SHP77 treated with DMSO at 0.1 percent for 48 hours (cell line): Measurements from ENCODE around the gene ADAMTS14.

Experiments
- DNase-seq: peaks from one replicate; lab custom pipeline; 2025; lab: John Stamatoyannopoulos, UW

ADAMTS14 gene

DNA sequence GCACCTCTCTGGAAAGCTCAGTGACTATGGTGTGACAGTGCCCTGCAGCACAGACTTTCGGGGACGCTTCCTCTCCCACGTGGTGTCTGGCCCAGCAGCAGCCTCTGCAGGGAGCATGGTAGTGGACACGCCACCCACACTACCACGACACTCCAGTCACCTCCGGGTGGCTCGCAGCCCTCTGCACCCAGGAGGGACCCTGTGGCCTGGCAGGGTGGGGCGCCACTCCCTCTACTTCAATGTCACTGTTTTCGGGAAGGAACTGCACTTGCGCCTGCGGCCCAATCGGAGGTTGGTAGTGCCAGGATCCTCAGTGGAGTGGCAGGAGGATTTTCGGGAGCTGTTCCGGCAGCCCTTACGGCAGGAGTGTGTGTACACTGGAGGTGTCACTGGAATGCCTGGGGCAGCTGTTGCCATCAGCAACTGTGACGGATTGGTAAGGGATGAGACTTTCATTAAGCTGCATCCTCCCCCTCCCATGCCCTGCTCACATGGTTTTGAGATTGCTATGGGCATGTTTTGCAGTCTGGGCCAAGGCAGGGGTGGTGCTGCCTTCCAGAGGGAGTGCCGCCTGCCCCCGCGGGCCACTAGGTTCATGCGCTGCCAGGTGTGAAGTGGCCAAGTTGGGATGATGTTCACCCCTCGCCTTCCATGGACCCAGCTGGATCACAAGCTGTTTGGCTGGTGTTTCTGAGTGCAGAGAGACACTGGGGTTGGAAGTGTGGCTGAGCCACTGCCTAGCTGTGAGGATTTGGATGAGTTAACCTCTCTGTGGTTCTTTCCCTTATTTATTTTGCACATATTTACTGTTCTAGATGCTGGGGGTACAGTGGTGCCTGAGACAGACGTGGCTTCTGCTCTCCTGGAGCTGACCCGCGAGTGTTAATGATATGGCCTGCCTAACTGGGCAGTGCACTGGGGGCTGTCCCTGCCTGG lies 2.5 kb downstream of the ADAMTS14 start:
- DNase-seq: no peak

DNA sequence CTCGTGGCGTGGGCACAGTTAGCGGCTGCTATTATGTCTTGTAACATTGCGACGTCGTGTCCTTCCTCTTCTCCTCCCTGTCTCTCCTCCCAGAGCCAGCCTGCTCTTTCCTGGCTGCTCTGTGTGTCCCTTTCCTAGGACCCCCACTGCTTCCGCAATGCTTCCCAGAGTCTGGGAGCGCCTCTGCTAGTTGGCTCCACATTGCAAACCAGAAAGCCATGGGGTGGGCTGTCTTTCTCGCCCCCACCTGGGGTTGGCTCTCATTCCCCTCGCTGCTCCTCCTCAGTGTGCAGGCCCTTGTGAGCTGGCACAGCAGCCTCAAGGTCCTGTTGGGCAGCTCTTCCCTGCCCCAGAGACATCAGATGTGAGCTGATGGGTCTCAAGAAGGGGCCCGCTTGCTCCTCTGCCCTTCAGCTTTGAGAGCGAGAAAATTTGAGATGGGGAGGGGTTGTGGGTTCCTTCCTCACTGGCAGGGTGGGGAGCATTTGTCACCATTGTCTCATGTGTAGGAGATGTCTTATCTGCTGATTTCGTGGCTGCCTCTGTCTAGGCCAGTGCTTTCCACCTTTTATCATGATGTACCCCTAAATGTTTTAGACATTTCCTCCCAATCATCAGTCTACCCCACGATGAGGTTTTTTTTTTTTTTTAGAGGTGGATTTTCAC lies 3.3 kb downstream of the ADAMTS14 start:
- DNase-seq: no peak

DNA sequence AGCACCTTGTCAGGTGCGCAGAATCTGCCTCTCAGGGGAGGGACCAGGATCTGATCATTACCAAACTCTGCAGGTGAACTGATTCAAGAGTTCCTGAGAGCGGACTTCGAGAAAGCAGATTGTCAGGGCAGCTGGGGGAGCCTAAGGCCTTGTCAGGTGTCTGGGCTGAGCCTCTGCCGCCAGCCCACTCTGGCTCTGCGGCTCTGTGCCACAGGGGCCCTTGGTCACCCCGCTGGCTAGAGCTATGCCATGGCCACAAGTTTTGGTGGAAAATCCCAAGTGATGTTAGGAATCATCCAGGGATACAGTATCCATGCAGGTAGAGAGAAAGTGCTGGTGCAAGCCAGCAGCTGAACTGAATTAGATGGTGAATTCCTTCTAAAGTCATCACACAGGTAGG lies 4.2 kb downstream of the ADAMTS14 start:
- no peak for DNase-seq

DNA sequence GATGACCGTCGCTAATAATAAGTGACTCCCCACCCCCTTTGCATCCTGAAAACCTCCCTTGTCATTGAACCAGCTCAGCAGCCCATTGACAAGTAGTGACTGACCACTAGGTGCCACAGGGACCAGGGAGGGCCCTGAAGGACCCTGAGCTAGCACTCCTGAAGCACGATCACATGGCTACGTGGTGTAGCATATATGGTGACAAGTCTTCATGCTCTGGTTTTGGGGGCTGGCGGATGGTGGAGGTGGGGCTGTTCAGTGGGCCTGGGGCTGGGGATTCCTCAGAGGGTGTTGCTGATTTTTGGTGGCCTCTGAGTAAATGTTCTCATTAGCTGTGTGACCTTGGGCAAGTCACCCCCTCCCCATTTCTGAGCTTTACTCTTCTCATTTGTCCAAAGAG lies 4.7 kb downstream of the ADAMTS14 start:
- DNase-seq: no peak

DNA sequence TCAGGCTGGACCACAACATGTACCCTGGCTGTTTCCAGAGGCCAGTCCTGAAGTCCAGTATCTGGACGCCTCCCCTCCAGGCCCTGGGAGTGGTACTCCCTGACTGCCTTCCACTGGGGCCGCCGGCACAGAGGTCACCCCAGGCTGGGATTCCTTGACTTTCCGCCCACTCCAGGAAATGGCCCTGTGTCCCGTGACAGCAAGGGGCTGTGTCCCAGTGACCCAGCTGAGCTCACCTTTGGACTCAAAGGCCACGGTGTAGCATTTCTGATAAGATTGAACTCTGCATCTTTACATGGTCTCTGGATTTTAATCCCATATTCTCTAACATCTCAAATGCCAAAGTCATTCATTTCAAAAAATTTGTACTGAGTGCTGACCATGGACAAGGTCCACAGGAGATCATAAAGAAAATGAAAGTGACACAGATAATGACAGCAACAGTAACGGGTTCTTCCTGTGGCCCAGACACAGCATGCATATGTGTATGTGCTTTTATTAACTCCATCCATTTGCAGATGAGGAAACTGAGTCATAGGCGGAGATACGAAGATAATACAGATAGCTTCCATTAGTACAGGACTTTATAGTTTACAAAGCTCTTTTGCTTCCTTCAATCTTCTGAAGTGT lies 5.4 kb downstream of the ADAMTS14 start:
- no peak for DNase-seq

DNA sequence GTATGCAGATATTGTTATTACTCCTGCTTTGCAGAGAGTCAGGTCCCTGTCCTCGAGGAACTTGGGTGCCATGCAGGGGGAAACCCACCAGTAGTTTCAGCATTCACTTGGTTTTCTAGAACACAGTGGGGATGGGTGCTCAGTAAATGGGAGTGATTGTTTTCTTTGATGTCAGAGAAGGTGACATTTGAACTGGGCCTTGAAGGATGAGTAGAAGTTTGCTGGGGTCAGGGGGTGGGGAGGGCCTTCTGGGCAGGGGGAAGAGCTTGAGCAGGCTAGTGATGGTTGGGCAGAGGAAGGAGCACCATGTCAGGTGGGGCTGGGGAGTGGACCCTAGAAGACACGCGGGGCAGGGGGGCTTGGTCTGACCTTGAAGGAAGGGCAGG lies 5.9 kb downstream of the ADAMTS14 start:
- DNase-seq: no peak

DNA sequence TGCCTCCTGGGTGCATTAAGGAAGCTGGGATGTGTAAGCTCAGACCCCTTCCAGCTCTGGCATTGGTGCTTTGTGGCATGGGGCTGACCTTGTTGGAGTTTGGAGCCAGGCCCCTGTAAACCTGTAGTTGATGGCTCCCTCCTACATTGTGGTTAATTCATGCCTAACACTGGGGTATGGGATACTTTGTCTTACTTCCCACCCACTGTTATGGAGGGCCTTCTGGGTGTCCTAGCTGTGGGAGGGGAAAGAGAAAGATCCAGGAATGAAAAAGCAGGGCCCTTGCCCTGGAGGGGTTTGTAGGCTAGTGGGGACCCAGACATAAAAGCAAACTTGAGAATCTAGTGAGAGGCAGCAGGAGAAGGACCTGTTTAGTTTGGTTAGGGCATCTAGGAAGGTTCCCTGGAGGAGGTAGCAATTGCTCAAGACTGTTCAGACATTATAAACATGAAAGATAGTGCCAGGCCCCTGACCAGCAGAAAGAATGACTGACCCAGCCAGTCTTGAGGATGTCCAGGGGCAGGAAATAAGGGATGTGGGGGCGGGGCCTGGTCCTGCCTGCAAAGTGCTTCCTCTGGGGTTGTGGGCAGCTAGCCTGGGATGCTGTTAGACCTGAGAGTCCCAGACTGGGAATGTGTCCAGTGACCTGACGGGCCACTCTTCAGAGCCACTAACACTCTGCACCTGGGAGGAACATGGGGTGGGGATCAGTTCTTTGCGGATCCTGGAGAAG lies 6.6 kb downstream of the ADAMTS14 start:
- no peak for DNase-seq

DNA sequence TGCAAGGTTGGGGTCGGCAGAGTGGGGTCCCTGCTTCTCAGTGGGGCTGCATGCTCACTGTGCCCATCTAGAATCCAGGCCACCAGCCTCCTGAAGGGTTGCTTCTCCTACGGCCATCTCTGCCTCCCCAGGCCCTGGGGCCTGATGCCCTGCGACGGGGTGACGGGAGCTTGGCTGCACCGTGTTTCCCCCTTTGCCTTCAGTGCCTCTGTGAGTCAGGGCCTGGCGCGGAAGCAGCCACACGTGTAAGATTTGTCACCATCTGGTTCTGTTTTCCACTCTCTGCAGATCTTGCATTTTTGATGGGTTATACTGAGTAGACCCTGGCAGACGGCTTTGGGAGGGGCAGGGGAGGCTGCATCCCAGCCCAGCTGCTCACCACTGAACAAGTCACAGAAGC lies 7.2 kb downstream of the ADAMTS14 start:
- DNase-seq: no peak

DNA sequence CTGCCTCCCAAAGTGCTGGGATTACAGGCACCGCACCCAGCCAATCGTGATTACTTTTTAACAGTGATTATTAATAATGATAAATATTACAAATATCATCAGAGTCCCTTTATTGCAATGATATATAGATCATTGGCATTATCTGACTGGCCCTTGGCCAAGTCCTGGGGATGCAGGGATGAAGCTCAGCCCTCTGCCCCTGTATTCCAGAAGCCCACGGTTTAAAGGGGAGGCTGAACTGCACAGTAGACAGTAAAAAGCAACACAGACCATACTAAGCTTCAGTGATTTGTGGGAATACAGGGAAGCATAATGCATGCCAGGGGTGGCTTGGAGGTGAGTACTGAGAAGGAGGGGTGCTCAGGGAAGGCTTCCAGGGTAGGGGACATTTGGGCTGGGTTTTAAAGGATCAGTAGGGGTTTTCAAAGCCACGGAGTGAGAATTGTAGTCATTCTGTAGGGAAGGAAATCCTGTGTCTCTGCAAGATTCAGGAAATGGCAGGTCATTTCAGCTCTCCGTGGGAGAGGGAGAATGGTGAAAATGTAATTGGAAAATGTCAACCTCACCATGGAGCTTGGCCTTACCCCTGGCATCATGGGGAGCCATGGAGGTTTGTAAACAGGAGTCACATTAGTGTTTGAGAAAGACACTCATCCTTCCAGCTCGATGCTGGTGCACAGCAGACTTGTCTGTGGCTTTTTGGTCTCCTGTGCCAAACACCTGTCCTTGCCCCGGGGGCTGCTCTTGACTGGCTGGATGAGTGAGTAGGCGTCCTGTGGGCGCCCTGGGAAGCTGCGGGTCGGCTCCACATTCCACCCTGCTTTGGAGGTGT lies 8.8 kb downstream of the ADAMTS14 start:
- DNase-seq: no peak

DNA sequence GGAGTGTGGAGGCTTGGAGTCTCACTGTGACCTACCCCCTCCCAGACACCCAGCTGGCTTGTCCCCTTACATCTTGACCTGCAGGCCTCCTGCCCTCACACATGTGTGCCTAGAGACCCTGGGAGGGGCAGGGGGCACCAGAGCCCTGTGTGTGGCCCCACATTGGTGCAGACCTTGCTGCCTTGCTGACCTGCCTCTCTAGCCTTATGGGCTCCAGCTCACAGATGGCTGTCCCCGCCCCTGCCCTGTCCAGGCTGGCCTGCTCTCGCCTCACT lies 9.4 kb downstream of the ADAMTS14 start:
- DNase-seq: no peak

DNA sequence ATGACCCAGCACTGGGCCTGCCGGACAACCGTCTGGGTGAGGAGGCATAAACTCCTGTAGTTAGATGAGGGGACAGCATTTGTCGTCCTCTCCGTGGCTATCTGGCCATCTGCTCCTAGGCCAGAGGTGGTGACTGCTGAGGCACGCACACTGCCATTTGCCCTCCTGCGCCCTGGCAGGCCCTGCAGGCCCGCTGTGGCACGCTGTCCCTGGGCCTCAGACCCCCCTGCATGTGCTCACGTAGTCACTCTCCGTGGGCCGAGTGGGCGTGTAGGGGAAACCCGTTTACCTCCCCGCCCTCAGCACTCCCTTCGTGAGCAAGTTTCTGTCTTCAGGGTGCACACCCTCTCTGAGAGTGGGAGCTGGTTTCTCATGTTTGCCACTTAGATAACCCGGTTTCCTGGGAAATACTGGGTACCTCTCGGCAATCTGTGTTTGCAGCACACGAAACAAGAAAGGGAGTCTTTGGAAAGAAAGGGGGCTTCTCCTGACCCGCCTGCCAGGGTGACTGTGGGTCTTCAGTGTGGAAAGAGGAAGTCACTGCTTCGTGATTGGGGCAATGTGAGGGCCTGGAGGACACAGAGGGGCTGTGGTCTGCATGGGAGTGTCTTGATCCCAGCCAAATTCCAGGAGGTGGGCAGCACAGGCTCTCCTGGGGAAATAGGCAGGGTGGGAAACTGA lies 10.8 kb downstream of the ADAMTS14 start:
- no peak for DNase-seq

DNA sequence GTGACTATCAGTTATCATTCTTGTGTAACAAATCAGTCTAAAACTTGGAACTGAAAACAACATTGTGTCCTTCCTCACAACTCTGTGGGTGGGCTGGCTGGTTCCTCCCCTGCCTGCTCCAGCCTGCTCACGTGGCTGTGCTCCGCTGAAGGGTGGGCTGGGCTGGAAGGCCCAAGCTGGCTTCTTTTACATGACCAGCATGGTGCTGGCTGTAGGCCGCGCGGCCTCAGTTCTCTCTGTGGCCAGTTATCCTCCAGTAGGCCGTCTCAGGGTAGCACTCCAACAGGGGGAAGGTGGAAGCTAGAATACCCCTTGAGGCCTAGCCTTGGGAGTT lies 11.3 kb downstream of the ADAMTS14 start:
- no peak for DNase-seq

DNA sequence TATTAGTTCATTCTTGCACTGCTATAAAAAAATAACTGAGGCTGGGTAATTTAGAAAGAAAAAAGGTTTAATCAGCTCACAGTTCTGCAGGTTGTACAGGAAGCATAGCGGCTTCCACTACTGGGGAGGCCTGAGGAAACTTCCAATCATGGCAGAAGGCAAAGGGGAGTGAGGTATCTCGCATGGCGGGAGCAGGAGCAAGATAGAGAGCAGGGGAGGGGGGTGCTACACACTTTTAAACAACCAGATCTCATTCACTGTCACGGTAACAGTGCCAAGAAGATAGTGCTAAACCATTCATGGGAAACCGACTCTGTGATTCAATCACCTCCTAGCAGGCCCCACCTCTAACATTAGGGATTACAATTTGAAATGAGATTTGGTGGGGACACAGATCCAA lies 11.6 kb downstream of the ADAMTS14 start:
- DNase-seq: no peak

DNA sequence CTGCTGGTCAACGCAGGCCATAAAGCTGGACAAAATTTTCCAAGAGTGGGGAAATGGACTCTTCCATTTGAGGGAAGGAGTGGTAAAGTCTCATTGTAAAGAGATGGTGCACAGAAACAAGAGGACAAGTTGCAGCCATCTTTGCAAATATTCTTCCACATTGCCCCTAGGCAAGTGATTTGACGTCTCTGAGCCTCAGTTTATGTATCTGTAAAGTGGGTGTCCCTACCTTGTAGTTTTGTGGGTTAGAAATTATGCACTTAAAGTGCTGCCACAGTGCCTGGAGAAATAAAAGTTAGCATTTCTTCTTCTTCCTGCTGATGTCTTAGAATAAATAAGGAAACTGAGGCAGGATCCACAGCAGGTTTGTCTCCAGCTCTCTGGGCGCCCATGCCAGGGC lies 12.1 kb downstream of the ADAMTS14 start:
- no peak for DNase-seq

DNA sequence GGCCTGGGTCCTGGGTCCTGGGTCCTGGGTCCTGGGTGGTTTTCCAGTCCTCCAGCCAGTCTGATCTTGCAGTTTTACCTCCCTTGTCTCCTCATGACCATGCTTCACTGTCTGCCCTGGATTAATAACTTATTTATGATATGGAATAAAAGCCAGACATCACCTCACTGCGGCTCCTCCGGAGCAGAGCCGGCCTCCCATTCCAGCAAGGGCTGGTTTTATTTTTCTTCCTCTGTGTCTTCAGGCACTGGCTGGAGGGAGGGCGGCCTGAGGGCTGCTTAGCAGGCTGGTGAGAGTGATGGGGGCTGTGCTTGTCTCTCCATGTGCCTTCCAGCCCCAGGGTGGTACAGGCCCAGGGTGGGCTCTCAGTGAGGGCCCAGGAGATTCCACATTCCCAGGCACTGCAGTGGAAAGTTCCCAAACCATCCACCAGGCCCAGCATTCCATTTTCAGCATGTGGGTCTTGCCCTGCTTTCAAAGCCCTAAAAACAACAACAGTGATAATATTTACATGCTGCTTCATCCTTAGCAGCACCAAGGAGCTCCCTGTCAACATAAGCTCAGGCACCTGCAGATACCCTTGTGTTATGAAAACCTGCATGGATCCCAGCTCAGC lies 12.6 kb downstream of the ADAMTS14 start:
- DNase-seq: no peak

DNA sequence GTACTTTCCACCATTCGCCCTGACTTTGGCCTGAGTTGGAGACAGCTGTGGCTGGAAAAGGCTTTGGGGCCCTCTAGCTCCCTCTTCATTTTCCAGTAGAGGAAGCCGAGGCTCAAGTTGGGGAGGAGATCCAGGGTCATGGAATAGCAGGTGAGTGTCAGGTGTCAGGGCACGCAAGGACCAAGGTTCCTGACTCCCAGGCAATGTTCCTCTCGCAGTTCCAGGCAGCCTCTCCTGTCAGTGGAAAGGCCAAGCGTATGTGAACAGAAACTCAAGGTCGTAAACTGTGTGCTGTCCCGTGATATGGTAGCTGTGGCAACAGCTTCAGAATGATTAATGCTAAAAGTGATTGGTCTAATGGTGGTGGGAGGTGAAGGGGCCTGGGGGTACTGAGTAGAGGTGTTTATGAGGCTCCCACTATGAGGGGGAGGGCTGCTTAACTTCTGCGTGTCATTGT lies 13.2 kb downstream of the ADAMTS14 start:
- no peak for DNase-seq

DNA sequence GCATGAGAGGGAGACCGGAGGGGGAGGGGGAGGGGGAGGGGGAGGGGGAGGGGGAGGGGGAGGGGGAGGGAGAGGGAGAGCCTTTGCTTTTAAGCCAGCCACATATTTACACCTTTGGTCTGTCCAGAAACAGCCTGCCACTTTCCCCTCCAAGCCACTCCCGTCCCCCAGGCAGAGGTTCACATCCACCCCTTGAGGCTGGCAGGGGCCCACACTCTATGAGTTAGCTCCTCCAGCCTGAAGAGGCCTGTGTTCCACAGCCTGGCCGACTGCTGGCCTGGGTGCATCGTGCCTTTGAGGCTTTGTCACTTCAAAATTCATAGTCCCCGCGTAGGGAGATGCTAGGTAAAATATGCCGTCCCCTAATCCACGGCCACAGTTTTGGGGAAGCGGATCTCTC lies 16.5 kb downstream of the ADAMTS14 start:
- DNase-seq: no peak

DNA sequence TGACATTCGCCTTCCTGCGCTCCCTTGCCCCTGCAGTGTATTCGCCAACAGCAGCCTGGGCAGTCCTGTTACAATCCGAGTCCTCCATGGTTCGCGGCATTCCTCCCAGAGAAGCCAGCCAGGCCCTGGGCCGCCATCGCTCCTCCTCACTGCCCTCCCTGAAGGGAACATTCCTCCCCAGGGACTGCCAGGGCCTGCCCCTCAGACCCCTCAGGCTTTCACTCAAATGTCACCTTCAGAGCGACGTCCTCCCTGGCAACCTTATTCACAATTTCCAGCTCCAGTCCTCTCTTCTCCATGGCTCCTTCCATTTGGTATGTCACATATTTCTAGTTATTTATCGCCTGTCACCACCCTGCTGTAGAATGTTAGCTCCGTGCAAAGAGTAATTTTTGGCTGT lies 17.4 kb downstream of the ADAMTS14 start:
- no peak for DNase-seq

DNA sequence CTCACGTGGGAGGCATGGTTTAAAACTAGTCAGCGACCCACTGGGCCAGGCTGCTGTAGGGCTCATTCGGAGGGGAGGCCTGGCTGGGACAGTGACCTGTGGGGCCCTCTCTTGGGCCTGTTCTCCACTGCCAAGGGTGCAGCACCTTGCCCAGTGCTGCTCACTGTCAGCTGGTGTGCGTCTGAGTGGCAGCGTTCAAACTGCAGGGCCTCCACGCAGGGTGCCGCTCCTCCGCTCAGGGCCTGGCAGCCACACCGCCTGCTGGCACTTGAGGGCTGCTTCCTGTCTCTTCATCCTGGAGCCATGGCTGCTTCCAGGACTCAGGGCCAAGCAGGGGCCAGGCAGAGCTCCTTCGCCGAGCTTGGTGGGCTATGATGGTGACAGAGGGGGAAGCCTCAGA lies 18.3 kb downstream of the ADAMTS14 start:
- no peak for DNase-seq

DNA sequence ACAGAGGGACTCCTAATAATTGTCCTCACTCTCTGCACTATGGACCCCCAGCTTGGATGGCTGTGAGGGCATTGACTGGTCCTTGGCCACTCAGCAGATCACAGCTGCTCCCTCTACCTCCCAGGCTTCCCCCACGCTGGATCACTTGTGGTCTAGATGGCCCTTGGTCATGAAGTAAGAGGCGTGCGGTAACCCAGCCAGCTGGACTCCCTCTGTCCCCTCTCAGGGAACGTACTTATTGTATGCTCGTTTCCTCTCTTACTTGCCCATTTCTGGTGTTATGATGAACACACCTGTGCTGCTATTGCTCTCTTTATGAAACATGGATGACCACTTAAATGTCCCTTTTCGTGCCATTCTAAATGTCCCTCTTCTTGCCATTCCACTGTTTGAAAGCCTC lies 19.3 kb downstream of the ADAMTS14 start:
- no peak for DNase-seq
